Mononuclear cell (primary cell): ENCODE data around the gene LSMEM2. TPM values are rescaled to one million over a fixed set of nuclear protein-coding genes. Genes with fewer than 3 reads are reported as not detected.
"Not testable (repeated sequence)": the region's sequence is repeated elsewhere in the genome, so short reads cannot be mapped to it uniquely, and the experiment has no call there.

Source experiments
- H3K27me3 ChIP-seq: 2 replicates; pipeline ENCODE4 v1.6.0; 2011; ENCODE audit warnings: low read length, control low read depth; ENCODE audit not compliant: insufficient read depth
- H3K4me1 ChIP-seq: 2 replicates; pipeline ENCODE4 v1.5.1; 2011; ENCODE audit warnings: mild to moderate bottlenecking, low read length, control low read depth; ENCODE audit not compliant: insufficient read depth
- H3K4me3 ChIP-seq: 2 replicates; pipeline ENCODE4 v1.5.1; 2011; ENCODE audit warnings: mild to moderate bottlenecking, low read length, moderate library complexity
- H3K9me3 ChIP-seq: 2 replicates; pipeline ENCODE4 v1.5.1; 2011; ENCODE audit warnings: low read depth, mild to moderate bottlenecking, control low read depth, low read length
- total RNA-seq: library from RNA; depleted of rRNA; stranded (reverse); fragments of >200 nt; gene quantifications from one replicate; pipeline ENCODE4 v1.2.3, GENCODE V29; 2012

The LSMEM2 gene
- total RNA-seq, 1 donor, result not detected

DNA sequence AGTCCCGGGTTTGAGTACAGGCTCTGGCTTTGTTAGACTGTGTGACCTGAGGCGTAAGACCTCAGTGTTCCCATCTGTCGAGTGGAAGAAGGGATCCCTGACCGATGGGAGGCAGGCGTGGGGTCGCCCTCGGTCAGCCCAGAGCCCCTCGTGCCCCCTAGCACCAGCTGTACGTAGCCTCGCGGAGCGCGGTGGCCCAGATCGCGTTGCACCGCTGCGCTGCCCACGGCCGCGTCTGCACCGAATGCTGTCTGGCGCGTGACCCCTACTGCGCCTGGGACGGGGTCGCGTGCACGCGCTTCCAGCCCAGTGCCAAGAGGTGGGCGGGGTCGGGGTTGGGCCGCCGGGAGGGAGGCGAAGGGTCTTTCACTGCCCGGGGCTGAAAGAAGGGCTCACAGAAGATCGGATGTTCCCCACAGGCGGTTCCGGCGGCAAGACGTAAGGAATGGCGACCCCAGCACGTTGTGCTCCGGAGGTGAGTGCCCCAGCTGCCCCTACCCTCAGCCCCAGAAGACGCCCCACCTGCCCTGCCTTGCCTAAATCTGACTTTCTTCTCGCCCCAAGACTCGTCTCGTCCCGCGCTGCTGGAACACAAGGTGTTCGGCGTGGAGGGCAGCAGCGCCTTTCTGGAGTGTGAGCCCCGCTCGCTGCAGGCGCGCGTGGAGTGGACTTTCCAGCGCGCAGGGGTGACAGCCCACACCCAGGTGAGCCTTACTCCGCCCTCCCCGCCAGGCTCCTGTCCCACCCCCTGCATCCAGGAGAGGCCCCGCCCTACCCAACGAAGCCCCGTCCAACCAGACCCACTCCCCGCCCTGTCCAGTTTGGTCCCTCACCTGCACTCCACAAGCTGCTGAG, 3.5 kb upstream of the LSMEM2 start:
- Histone ChIP-seq H3K4me1 (peaks cover 36% of the 10 kb centered on the region), H3K27me3 (peaks cover 37% of the 10 kb centered on the region)

GRCh38 chr3:50275996-50276761, 2.7 kb upstream of the LSMEM2 start:
- H3K9me3 ChIP-seq, result no peaks in the 10 kb centered on the region
- H3K27me3 ChIP-seq, result peaks cover 37% of the 10 kb centered on the region
- H3K4me3 ChIP-seq, result no peak overlapping the region

More for the DNA sequence above, 3.5 kb upstream of the LSMEM2 start:
- Histone ChIP-seq H3K4me3 (no peak overlapping the region), H3K9me3 (no peaks in the 10 kb centered on the region)

DNA sequence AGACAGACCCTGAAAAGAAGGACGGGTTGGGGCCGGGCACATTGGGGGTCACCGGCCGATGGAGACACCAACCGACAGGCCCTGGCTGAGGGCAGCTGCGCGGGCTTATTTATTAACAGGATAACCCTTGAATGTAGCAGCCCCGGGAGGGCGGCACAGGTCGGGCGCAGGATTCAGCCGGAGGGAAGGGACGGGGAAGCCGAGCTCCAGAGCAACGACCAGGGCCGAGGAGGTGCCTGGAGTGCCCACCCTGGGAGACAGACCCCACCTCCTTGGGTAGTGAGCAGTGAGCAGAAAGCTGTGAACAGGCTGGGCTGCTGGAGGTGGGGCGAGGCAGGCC, 2.2 kb upstream of the LSMEM2 start:
- Histone ChIP-seq H3K4me3 (no peak overlapping the region), H3K9me3 (no peaks in the 10 kb centered on the region), H3K4me1 (peaks cover 36% of the 10 kb centered on the region), H3K27me3 (peaks cover 37% of the 10 kb centered on the region)

More at GRCh38 chr3:50275996-50276761, 2.7 kb upstream of the LSMEM2 start:
- H3K4me1 ChIP-seq, result peaks cover 36% of the 10 kb centered on the region

GRCh38 chr3:50278123-50278879, 586 bp upstream of the LSMEM2 start:
- Histone ChIP-seq H3K4me3 (no peak overlapping the region), H3K9me3 (no peaks in the 10 kb centered on the region), H3K27me3 (peaks cover 35% of the 10 kb centered on the region)

DNA sequence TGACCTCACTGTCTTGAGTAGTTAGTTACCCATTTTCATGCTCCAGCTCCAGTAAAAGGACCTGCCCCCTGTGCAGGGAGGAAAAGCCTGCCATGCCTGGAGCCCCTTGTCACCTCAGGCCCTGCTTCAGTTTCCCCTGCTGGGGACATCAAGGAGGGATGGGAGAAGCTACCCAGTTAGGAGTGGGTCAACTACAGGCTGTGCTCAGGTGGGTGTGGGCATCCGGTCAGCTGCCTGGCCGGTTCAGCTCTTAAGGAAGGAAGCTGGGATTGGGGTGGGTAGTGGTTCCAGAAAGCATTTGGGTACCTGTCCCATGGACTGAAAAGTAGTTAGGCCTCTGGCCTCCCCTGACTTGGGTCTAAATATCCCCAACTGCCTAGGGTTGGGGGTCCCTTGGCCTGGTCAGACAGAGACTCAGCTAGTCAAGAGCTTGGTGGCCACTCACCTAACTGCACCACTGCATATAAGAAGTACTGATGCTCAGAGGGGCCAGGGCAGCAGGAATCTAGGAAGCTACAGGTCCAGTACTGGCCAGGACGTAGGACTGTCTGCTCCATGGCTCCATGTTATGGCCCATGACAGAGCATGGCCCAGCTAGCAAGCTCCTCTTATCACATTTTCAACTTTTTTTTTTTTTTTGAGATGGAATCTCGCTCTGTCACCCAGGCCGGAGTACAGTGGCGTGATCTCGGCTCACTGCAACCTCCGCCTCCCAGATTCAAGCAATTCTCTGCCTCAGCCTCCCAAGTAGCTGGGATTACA, 549 bp downstream of the LSMEM2 start:
- Histone ChIP-seq H3K4me1 (peaks cover 18% of the 10 kb centered on the region), H3K27me3 (peaks cover 27% of the 10 kb centered on the region), H3K4me3 (no peak overlapping the region), H3K9me3 (no peaks in the 10 kb centered on the region)

More at GRCh38 chr3:50278123-50278879, 586 bp upstream of the LSMEM2 start:
- peaks cover 29% of the 10 kb centered on the region for H3K4me1 ChIP-seq

DNA sequence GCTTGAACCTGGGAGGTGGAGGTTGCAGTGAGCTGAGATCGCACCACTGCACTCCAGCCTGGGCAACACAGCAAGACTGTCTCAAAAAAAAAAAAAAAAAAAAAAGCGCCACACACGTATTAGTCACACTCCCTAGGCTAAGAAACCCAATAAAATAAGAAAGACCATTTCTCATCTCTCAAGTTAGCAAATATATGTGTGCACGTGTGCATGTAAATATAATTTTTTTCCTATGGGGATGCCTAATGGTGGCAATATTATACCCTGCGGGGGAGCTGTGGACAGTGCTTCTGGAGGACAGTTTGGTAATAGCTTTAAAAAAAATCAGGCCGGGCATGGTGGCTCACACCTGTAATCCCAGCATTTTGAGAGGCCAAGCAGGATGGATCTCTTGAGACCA, 5.2 kb downstream of the LSMEM2 start:
- not testable (repeated sequence) for H3K27me3 ChIP-seq, H3K9me3 ChIP-seq, H3K4me1 ChIP-seq, H3K4me3 ChIP-seq

GRCh38 chr3:50286322-50287227, 7.7 kb downstream of the LSMEM2 start:
- Histone ChIP-seq H3K4me1 (peaks cover 9% of the 10 kb centered on the region), H3K4me3 (no peak overlapping the region), H3K27me3 (no peaks in the 10 kb centered on the region)

GRCh38 chr3:50287262-50287661, 8.4 kb downstream of the LSMEM2 start:
- Histone ChIP-seq H3K9me3 (no peaks in the 10 kb centered on the region), H3K27me3 (no peaks in the 10 kb centered on the region), H3K4me3 (no peak overlapping the region), H3K4me1 (peaks cover 12% of the 10 kb centered on the region)

More at GRCh38 chr3:50286322-50287227, 7.7 kb downstream of the LSMEM2 start:
- no peaks in the 10 kb centered on the region for H3K9me3 ChIP-seq

GRCh38 chr3:50288387-50289007, 9.6 kb downstream of the LSMEM2 start:
- H3K27me3 ChIP-seq, result no peaks in the 10 kb centered on the region
- H3K4me3 ChIP-seq, result no peak overlapping the region
- peaks cover 19% of the 10 kb centered on the region for H3K4me1 ChIP-seq
- no peaks in the 10 kb centered on the region for H3K9me3 ChIP-seq

DNA sequence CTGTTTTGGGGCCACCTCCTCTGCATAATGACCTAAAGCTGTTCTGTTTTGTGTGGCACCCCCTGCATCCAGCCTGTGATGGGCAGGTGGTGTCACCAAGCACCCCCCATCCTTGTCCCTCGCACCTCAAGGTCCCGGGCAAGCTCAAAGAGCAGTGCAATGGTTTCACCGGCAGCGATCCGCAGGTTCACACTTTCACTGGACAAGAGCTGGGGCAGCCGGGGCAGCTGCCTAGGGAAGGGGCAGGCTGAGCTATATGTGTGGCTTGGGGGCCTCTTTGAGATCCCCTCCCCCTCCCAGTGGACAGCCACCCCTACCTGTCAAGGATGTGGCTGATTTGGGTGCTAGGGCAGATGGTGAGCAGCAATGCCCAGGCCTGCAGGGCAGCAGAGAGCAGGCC, 10.2 kb downstream of the LSMEM2 start:
- Histone ChIP-seq H3K9me3 (no peaks in the 10 kb centered on the region), H3K27me3 (no peaks in the 10 kb centered on the region), H3K4me3 (no peak overlapping the region), H3K4me1 (peaks cover 19% of the 10 kb centered on the region)

GRCh38 chr3:50290161-50290641, 11.3 kb downstream of the LSMEM2 start:
- H3K27me3 ChIP-seq, result no peaks in the 10 kb centered on the region
- H3K4me3 ChIP-seq, result no peak overlapping the region
- H3K9me3 ChIP-seq, result no peaks in the 10 kb centered on the region
- H3K4me1 ChIP-seq, result peaks cover 19% of the 10 kb centered on the region

DNA sequence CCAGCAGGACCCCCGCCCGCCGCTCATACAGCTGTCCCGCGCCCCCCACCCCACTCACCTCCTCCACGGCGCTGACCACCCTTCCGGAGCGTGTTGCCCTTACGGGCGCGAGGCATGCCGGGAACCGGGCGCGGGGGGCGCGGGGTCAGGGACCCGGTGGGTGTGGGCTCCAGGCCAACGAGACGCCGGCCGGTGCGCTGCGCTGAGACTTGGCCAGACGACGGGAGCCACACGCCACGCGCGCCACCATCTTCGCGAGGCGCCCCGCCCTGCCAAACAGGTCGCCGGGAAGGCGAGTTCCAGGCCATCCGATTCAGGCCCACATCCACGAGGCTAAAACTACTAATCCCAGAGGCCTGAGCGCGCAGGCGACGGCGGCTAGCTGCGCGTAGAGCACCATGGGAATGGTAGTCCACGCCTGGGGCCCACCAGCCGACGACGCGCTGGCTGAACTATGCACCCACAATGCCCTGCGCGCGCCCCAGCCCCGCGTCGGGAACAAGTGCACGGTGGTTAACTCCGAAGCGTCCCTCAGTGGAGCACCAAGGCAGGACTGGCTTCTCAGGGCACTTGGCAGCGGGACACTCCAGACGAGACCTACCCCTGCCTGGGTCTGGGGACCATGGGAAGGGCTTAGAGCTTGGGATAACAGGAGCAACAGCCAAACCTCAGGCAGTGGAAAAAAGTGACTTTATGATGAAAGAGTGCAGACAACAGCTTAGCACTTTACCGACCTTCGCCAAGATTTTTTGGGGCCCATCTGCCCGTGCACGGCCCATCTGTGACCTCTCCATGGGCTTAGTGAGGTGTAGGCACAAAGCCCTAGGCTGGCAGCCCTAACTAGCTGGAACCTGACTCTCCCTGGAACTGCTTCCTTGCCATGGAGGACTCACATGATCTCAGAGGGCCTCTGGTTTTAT, 13.5 kb downstream of the LSMEM2 start, which contains the start of gene IFRD2:
Gene IFRD2 (minus strand): TSS at position 271 of the 920 bp plus-strand sequence. CDS start 155 bp downstream, at position 116.
- peak within 1 kb of the TSS; percentile 51 for H3K4me3 ChIP-seq
- H3K27me3 ChIP-seq, result no peaks in the 10 kb centered on the region
- H3K4me1 ChIP-seq, result peaks cover 20% of the 10 kb centered on the region
- no peaks in the 10 kb centered on the region for H3K9me3 ChIP-seq
